HT-29 (cell line): ENCODE data around the gene VAMP5. TPM values are rescaled to one million over a fixed set of nuclear protein-coding genes. Genes with fewer than 3 reads are reported as not detected.
"Not testable (repeated sequence)": the region's sequence is repeated elsewhere in the genome, so short reads cannot be mapped to it uniquely, and the experiment has no call there.

ENCODE experiments used
- DNase-seq: peaks from one replicate; pipeline ENCODE4 v3.0.0-alpha.2; 2015; ENCODE audit warnings: low spot score
- total RNA-seq: library from RNA; depleted of rRNA; stranded (reverse); fragments of >200 nt; shearing (Covaris generic); gene quantifications from 2 replicates; pipeline ENCODE4 v1.2.3, GENCODE V29; 2014; rRNA removed

VAMP5 gene, protein sequence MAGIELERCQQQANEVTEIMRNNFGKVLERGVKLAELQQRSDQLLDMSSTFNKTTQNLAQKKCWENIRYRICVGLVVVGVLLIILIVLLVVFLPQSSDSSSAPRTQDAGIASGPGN
- total RNA-seq = 2.7 and 10.4 TPM in 2 replicates

DNA sequence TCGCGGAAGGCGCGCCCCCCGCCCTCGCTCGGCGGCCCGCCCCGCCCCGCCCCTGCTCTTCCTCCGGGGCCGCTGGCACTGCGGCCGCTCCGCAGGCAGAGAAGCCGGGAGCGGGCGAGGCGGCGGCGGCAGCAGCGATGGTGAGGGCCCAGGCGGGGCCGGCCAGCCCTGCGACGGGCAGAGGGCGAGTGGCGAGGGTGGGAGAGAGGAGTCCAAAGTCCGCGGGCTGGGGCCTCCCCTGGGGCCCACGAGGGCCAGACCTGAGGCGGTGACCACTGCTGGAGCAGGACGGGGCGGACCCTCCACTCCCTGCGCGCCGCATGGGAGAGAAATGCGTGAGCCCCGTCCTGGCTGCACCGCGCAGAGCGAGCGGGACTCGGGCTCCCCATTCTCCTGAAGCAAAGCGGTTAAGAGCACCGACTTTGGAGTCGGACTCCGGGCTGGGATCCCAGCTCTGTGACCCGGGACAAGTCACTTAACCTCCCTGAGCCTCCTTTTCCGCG, at the start of gene VAMP5:
VAMP5 (plus strand) TSS at position 78 of the 503 bp plus-strand sequence; CDS start at position 138, 60 bp downstream.
- DNase-seq = peak; percentile 46

DNA sequence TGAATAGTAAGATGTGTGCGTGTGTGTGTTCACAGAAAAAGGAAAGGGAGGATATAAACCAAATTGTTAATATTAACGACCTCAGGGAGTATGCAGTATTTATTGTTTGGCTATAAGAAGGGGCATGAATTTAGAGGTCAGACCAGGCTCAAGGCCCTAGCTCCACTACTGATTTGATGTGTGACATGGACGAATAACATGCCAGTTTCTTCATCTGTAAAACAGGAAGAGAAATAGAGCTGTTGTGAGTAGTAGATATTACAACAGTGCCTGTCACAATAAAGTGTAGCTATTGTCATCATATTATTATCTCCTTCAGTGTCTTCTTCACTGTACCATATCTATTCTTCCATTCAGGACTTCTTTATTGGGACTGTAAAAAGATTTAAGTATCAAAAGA, 49.4 kb upstream of the VAMP5 start:
- DNase-seq = no peak

DNA sequence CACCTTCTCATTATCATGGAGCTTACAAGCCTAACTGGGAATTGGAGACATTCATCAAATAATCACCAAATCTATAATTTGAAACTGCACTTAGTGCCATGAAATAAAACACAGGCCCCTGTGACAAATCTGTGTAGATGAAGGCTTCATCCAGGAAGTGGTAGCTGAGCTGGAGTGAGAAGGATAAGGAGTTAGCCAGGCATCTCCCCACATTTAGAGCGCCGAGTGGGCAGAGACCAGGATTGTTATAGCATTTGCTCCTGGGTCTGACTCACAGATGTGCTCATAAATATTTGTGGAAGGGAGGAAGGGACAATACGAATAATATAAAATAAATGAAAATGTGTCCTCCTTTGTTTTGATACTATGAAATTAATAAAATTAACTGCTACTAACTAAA, 47.8 kb upstream of the VAMP5 start:
- peak; percentile 63 for DNase-seq

DNA sequence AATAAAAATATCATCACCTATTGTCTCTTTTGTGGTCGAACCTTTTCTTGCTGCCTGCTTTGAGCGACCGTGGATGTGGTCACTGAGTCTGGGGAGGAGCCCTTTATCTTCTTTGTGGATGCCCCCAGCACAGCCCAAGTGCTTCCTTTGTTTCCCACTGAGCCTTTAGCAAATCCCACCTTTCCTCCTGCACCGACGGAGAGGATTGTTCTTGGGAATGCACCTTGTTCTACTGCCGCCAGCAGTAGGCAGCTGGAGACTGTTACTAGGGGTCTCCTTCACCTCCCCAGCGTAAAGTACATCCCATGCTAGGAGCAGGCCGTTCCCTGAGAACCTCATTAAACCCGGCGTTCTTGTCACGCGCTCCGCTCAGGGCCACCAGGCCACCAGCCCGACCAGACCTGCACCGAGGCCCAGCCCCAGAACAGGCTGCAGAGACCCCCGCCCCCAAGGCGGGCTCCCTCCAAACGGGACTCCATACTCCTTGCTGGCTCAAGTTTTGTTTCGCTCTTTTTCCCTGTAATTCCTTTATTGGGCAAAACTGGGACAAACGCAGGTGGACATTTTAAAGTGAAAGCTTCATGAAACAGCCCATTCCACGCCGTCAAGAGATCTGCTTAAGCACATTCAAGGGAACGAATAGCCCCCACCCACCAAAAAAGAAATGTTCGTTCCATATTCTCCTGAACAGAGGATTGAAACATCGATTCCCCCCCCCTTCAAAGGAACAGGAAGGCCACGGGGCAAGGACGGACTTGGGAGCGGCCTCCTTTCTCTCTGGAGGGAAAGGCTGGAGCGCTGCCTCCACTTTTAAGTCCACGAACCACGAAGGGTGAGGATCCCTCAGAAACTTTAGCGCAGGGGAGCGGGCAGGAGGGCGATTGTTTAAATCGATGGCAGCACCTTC, 46.4 kb upstream of the VAMP5 start:
- peak; percentile 70 for DNase-seq

DNA sequence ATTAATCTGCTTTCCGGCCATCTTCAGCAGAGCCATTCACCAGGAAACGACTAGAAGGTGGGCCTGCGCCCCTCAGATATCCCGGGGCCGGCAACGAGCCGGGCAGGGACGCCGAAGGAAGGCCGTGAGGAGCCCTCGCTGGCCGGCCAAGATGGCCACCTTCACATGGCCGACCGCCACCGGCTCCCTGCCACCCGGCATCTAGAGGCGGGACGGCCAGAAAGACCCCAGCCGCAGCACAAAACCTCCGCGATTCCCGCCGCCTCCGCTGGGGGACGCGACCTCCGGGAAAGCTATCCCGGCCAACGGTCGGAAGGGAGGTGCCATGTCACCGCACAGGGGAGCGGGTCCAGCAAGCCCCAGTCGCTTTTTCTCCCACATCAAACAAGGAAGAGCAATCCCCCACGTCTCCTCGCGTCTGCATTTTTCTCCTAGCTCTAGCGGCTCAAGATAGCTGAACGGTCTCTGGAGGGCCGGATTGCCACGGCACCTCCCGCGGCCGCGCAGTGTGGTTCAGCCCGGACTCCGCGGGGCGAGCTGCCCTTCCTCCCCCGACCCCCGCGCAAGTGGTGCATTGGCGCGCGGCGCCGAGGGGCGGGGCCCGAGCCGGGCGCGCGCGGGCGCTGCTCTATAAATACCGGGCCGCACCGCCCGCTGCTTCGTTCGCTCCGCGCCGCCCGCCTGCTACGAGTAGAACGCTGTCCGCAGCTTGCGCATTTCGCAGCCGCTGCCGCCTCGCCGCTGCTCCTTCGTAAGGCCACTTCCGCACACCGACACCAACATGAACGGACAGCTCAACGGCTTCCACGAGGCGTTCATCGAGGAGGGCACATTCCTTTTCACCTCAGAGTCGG, 45.5 kb upstream of the VAMP5 start, which contains the start of gene MAT2A:
MAT2A (plus strand) TSS at position 662 of the 854 bp plus-strand sequence; CDS start at position 782, 120 bp downstream.
- peak; percentile 92 for DNase-seq

DNA sequence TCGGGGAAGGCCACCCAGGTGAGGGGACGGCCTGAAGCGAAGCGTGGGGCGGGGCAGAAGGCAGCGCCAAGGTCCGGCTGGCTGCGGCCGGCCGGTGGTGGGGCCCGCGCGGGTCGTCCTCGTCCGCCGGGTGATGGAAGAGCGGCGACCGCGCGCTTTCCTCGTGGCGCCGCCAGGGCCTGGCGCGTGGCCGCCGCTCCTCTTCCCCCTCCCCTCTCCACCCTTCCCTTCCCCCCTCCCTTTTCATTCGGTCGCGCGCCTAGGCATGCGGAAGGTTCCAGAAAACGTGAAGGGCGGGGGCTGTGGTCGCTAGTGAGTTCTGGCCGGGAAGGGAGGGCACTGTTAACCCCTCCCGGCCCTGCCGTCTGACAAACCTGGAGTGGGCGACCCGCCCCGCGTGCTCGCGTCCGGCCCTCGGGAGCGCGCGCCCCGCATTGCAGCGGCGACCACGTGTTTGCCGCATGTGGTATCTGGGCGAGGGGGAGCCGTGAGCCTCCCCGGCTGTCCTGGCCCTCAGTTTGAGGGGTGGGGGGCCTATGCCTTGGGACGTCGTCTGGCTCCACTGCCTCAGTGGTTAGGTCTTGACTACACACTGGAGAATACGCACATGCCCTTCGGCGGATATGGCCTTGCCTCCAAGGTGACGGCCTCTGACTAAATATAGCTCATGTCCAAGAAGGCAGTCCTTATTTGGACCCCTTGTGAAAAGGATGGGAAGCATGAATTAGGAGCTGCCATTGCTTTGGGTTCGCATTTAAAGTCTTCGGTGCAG, 44.7 kb upstream of the VAMP5 start:
- peak; percentile 75 for DNase-seq

DNA sequence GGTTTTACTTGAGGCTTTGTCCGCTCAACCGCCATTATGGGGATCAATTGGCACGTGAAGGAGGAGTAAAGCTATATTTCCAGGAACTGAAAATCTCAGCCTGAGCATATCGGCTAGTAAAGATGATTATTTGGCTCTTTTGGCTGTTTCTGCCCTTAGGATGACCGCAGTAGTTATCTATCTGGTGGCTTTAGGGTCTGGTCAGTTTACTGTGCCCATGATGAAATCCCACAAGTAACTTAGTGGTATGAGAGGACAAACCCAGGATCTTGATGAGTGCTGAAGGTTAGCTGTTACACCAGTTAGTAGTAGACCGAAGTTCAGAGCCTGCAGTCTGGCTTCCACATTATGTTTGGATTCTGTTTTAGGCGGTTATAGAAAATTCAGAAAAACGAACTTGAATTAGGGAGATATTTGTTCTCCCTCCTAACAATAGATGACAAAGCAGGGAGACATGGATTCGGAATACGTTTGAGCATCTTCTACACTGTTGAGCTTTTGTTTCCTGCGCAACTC, 44.0 kb upstream of the VAMP5 start:
- peak; percentile 58 for DNase-seq

DNA sequence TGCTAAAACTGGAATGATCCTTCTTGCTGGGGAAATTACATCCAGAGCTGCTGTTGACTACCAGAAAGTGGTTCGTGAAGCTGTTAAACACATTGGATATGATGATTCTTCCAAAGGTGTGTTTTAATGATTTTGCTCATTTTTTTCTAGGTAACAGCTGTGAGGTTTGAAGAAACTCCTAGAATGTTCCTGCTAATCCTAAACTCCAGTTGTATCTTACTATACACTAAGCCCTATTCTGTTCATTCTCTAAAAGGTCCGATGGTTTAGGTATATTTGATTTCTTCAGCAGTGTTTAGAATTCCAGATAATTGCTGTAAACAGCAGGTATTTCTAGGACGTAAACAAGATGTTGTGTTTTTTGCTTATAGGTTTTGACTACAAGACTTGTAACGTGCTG, 43.0 kb upstream of the VAMP5 start:
- no peak for DNase-seq

DNA sequence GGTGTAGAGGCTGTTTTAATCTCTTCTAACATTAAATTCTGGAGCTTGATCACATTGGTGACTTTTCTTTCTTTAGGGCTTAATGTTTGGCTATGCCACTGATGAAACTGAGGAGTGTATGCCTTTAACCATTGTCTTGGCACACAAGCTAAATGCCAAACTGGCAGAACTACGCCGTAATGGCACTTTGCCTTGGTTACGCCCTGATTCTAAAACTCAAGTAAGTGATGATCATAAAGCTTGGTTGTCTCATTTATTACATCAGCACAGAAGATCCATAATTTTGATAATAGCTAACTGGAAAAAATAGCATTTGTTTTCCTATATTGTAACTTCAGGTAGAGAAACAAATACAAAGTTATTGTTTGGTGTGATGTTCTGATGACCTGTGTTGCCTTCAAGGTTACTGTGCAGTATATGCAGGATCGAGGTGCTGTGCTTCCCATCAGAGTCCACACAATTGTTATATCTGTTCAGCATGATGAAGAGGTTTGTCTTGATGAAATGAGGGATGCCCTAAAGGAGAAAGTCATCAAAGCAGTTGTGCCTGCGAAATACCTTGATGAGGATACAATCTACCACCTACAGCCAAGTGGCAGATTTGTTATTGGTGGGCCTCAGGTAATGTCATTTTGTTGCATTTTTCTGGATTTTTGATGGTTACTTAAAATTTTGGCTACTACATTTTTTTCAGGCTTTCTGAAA, 42.3 kb upstream of the VAMP5 start:
- DNase-seq = no peak

DNA sequence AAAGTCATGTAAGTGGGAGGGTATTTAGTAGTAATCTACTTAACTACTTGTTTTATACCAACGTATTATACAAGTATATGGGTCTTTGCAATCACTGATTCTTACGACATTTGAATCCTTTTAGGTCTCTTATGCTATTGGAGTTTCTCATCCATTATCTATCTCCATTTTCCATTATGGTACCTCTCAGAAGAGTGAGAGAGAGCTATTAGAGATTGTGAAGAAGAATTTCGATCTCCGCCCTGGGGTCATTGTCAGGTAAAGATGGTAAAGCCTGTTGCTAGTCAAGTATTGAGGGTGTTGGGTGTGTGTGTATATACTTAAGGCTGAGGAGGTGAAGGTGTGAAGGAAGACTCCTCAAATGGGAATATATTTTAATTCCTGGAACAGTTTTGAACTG, 41.5 kb upstream of the VAMP5 start:
- DNase-seq = no peak

DNA sequence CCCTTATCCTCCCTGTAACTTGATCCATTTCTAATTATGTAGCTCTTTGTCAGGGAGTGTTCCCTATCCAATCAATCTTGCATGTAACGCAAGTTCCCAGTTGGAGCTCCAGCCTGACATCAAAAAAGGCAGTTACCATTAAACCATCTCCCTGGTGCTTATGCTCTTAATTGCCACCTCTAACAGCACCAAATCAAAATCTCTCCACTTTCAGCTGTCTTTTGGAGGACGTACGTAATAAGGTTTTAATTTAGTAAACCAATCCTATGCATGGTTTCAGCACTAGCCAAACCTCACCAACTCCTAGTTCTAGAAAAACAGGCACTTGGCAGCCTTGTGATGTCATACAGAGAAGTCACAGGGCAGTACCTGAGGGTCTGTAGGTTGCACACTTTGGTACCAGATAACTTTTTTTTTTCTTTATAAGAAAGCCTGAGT, 40.0 kb upstream of the VAMP5 start:
- DNase-seq = not testable (repeated sequence)

DNA sequence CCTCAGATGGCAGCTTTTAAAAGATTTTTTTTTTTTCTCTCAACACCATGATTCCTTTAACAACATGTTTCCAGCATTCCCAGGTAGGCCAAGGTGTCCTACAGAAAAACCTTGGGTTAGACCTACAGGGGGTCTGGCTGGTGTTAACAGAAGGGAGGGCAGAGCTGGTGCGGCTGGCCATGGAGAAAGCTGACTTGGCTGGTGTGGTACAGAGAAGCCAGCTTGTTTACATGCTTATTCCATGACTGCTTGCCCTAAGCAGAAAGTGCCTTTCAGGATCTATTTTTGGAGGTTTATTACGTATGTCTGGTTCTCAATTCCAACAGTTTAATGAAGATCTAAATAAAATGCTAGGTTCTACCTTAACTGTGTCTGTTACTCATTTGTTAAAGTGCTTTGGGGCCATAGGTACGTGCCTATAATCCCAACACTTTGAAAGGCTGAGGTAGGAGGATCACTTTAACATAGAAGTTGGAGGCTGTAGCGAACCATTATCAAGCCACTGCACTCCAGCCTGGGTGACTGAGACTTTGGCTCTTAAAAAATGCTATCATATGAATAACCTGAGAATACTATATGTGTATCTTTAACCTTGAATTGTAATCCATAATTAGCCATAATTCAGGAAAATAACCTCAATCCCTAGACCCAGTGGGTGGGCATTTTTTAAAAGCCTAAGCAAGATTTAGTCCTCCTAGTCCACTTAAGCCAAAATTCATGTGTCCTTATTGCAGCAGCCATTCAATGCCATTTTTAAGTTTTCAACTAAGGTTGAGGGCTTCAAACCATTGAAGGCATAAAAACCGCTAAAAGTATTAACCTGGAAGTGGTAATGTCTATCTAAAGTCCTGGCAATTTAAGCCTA, 39.1 kb upstream of the VAMP5 start:
- not testable (repeated sequence) for DNase-seq

DNA sequence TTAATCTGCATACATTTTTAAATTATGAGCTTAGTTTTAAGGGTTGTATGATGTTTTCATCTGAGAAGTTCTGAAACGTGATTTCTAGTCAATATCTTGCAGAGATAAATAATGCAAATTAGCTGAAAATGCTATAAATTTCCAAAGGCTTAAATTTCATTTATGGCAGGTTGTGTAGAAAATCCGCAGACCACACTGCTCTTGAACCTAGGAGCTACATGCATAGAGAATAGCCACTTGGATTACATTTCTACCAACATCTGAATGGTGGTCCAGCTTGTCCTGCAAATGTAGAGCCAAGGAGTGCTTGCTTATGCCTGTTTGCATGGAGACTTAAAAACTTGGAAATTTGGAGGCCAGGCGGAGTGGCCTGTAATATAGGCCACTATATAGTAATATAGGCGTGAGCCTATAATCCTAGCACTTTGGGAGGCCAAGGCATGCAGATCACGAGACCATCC, 38.4 kb upstream of the VAMP5 start:
- no peak for DNase-seq

DNA sequence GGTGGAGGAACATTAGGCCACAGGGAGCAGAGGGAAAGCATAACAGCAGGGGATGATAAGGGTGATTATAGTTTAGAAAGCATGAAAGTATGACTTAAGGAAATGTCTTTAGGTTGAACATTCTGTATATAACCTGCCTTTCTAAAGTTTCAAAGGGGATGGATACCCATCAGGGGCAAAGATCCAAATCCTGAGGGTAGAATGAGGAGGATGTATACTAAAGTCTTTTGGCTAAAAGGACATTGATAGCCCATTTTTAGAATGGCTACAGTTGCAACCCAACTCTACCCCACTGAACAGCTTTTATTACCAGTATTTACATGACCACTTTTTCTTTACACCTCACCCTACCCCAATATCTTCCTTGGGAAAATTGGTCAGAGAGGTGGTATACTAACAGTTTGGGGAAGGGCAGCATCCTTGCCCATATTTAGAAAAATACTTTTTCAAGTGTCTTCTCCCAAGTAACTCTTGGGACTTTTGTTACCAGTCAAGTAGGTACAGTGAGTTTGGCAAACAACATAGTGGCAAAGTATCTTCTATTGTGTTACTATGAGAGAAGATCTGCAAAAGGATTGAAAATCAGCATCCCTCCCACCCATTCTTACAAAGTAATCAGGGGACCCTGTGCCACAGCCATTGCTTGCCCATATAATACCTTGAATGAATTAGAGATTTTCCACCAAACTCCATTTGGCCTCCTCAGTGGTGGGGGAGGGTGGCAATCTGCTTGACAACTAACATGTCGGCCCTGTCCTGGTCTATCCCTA, 37.0 kb upstream of the VAMP5 start:
- no peak for DNase-seq

DNA sequence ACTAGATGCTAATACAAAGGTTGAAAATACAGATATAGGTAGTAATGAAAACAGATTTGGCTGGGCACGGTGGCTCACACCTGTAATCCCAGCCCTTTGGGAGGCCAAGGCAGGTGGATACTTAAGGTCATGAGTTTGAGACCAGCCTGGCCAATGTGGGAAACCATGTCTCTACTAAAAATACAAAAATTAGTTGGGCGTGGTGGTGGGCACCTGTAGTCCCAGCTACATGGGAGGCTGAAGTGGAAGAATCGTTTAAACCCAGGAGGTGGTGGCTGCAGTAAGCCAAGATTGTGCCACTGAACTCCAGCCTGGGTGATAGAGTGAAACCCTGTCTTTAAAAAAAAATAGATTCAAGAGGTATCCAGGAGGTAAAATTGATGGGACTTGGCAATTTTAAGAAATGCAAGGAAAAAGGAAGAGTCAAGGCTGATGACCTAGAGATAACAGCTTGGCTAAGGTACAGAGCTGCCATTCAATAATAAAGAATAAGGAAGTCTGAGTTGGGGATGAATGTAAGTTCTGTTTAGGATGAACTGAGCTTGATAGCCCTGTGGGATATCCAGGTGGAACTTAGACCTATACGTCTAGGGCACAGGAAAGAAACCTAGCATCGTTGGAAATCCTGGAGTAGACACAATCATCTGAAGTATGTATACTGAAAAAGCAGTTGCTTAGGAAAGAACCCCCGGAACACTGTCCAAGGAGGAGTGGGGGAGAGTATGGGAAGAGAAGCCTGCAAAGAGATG, 36.2 kb upstream of the VAMP5 start:
- no peak for DNase-seq

DNA sequence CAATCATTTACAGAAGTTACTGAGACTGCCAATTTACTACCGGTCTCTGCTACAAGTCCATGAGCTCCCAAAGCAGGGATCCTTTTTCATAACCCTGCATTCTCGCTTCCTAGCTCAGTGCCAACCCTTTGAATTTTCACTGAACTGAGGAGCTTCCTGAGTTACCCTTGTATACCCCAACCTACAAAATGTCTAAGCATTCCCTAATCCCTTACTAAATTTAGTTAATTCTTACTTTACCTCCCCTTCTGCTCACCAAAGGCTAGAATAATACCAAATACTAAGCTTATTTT, 35.7 kb upstream of the VAMP5 start:
- no peak for DNase-seq

DNA sequence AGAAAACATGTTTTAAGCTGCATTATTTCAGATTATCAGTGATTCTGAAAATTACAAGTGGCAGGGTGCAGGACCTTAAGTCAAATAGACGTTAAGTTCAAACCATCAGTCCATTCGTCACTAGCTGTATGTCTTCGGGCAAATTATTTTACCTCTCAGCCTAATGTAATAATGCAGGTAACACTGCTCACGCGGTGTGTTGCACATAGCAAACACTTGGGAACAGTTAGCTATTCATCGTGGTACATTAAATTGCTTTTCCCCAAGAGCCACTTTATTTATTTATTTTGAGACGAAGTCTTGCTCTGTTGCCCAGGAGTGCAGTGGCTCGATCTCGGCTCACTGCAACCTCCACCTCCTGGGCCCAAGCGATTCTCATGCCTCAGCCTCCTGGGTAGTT, 35.1 kb upstream of the VAMP5 start:
- DNase-seq = no peak

DNA sequence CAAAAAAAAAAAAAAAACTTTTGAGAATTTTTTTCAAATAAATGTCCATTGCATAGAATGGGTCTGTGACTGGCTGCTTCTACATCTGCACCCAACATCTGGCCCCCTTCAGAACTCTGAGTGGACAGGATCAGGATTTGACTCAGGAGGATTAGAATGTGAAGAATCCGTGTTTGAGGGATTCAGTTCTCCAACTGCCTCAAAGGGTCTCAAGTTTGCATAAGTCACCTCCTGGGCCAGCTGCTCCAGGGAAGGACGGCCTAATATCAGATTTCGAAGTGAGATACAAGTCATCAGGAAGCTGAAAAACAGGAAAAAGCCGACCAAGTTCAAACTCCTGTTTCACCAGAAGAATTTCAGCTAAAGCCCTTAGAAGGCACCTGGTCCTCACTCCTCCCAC, 34.4 kb upstream of the VAMP5 start:
- no peak for DNase-seq
